GM18909 (cell line): Measurements from ENCODE around the gene GNL2.
"Not testable (repeated sequence)": the region's sequence is repeated elsewhere in the genome, so short reads cannot be mapped to it uniquely, and the experiment has no call there.

Source experiments
- ATAC-seq: cut with Tn5 transposase; IDR thresholded peaks from one replicate; pipeline ENCODE4 v1.9.1; 2021; ENCODE audit warnings: mild to moderate bottlenecking; ENCODE audit not compliant: unreplicated experiment, poor library complexity

GNL2 gene

DNA sequence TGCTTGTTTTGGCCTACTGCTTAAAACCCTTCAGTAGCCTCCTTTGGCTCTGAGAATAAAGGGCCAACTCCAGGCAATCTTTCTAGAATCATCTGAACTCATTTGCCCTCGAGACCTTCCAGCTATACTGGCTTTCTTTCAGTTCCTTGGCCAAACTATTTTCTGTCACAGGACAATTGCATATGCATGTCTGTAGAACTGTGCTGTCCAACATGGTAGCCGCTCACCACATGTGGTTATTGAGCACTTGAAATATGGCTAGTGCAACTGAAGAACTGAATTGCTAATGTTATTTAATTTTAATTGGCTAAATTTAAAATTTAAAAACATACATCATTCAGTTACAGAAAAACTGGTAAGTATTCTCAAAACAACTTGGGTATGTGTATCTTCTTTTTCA, 14.3 kb upstream of the GNL2 start:
- ATAC-seq, result no peak

DNA sequence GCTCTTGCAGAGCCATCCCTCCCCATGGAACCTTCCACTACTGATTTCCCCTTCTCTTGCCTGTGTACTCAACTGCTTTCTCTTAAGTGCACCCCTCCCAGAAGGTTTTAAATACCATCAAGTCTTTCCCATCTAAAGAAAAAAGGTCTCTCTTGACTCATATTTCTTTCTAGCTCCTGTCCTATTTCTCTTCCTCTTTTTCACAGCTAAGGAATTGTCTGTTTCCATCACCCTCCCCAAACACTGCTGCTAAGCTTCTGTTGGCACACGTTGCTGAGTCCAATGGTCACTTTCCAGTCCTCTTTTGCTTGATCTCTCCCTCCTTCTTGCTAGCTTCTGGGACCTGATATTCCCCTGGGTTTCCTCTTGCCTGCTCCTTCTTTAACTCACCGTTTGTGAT, 13.3 kb upstream of the GNL2 start:
- ATAC-seq, result no peak

DNA sequence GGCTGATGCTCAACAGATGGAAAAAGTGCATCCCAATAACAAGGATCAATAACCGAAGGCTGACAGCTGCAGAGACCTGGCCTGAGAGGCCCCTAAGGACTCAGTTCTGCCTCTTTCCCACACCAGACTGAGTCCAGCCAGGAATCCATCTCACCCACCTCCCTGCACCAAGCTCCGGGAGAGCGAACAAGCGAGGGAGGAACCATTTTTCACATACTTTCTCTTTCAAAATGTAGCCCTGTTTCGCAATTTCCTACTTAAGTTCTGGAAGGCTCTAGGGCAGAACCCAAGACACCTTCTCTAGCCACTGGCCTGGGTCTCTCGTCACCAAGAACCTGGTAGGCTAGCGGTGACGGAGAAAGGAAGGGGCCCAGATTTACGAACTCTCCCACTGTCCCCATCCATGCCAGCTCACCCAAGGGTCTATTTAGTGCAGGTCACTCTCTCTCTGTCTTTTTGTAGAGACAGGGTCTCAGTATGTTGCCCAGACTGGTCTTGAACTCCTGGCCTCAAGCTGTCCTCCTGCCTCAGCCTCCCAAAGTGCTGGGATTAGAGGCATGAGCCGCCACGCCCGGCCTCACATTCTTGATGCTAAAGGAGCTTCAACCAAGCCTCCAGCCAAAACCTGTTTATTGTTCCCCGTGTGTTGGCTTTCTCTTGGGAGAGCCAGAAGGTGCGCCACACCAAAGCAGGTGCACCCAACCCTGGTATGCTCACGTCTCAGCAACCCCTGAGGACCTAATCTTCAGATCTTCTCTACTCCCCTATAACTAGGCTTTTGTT, 10.9 kb upstream of the GNL2 start:
- no peak for ATAC-seq

DNA sequence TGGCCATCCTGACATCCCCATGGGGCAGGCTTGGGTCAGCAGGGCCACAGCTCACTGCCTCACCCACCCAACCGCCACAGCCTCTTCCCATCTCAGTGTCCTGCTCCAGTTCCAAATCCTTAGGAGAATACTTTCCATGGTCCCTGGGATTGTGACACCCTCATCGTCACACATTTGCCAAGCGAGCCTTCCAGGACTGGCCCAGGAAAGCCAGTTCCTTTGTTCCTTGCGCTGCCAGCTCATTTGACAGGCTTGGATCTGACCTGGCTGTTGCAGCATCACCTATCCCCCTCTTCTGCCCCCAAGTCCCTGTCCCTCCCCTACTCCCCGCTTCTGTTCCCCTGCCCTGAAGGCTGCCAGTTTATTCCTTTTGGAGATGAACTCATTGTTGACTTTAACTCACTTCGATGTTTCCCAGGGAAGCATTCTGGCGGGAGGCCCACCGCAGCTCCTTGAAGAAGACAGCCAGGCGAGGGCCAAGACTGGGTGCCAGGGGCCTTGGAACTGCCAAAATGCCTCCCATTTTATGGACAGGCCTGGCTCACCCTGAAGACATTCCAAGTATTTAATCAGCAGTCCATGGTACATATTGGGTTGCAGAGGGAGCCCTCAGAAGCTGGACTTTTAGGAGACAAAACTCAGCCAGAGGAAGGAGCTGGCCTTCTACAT, 10.2 kb upstream of the GNL2 start:
- no peak for ATAC-seq

DNA sequence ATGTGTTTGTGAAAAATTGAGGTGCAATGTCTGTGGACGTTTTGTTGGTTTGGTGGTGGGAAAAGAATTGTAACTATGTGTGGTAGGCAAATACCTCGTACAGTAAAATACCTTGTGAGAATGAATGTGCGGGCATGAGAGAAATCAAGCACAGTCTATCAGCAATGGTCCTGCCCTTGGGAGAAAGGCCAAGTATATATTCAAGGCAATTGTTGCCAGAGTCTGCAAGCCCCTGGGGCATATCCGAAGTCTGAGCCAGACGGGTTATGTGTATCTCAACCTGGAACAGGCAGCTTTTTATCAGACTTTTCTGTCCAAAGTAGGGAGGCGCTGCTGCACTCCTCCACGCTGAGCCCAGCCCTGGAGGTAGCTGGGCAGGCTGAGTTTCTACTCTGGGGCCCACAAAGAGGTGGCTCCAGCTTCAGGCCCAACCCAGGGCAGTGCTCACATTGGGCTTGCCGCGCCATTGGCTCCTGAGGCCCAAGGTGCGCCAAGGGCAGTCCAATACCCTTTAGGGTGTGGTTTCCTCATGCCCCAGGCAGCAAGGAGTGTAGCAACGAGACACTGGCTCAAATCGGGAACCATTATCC, 9.4 kb upstream of the GNL2 start:
- ATAC-seq, result no peak

DNA sequence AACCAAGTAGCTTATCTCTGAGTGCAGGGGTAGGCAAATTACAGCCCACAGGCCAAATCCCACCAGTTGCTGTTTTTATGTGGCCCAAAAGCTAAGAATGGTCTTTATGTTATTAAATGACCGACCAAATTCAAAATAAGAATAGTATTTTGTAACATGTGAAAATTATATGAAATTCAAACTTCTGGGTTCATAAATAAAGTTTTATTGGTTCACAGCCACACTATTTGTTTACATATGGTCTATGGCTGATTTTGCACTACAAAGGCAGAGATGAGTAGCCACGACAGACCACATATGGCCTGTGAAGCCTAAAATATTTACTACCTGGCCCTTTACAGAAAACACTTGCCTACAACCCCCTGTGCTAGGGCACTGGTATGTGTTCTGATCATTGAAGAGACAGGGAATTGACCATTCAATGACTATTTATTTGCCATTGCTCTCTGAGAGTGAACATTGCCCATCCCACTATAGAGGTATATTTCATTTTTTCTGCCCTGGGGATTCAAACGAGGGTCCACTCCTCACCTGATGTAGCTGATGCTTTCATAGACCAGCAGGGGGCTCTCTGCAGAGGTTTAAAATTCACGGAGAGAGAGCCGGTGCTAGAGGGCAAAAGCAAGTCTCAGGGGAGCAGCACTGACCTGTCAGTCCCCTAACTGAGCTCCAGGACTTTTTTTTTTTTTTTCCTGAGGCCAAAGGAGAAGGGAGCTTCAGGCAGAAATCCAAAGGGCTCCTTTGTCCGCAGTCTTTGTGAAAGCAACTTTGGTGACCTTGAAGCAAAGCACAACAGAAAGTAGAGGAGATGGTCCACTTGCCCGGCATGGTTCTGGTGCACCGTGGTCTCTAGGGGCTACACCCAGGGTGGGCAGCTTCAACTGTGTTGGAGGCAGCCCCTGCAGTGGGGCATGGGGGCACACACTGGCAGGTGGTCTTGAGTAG, 7.3 kb upstream of the GNL2 start:
- no peak for ATAC-seq

DNA sequence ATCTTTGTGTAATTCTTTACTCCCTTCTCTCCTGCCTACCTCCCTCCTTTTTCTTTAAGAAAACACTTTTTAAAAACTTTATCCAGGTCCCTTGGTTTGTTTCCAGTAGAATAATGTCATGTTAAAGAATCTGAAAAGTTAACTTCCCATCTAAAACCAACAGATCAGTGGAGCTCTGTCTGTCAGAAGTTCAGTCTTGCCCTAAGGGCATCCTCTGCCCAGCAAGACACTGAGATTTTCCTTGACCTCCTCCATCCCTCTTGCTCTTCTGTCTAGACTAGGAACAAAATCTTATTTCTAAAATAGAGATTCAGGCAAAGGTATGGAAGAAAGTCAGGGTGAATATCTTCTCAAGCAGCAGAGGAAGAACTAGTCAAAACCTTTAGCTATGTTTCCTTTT, 5.7 kb upstream of the GNL2 start:
- ATAC-seq, result no peak

DNA sequence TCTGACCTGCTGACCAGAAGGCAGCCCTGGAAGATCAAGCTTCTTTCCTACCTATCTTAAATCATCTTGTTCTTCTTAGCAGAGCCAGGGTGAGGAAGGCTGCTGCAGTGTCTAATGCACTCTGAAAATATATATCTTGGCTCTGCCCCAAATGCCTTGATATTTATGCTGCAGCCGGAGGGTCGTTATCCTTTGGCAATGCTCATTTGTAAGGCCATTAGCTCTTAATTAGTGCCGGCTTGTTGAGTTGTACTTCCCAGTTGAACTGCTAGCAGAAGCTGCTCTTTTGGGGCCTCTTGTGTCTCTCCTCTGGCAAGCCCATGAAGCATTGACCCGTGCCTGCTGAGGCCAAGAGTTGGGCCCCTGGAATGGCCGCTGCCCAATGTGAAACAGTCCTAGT, 4.2 kb upstream of the GNL2 start:
- ATAC-seq, result no peak

DNA sequence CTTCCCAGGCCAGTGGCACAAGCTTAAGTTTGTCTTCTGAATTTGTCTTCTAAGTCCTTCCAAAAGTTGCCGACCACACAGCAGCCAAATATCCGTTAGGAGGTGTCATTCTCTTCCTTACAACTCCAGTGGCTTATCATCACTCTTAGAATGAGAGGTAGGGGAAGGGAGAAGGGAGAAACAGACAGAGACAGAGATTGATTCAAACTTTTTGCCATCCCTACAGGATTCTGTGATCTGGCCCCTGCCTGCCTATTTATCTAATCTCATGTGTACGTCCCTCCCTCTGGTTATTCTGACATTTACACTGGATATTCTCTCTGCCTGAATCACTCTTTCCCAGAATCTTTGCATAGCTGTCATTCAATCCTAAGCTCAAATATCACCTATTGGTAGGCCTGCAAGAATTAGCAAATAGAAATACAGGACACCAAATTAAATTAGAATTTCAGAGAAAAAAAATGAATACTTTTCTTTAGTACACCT, 488 bp upstream of the GNL2 start:
- ATAC-seq, result peak; percentile 15

DNA sequence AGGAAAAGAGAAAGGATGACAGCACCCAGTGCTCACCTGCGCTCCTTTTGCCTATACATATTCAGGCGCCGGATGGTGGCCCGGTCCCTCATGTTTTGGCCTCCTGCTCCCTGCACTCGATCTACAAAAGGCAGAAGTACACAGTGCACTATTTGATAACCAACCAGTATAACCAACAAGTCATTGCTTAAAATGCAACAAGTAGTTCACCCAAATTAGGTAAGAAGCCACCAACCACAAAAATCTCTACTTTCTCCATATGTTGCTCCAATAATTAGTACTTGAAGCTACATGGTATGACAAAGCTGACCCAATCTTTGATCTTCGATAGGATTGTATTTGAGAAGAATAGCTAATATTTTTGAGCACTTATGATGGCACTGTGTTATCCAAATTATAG, 2.0 kb downstream of the GNL2 start:
- no peak for ATAC-seq

DNA sequence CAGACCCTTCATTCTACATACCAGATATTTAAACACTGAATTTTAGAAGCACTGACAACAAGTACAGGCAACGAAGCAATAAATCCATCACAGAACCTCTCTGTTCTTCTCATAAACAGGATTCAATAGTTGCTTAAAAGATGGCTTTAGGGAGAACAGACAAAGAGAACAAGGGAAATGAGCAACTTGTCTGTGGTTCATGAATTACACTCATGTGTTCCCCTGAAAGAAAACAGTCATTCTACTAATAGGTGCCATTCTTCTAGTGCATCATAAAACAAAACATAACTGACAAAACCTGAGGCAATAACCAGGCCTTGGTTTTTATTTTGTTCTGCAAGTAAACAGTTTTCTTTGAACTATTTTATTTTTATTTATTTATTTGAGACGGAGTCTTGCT, 6.8 kb downstream of the GNL2 start:
- no peak for ATAC-seq

DNA sequence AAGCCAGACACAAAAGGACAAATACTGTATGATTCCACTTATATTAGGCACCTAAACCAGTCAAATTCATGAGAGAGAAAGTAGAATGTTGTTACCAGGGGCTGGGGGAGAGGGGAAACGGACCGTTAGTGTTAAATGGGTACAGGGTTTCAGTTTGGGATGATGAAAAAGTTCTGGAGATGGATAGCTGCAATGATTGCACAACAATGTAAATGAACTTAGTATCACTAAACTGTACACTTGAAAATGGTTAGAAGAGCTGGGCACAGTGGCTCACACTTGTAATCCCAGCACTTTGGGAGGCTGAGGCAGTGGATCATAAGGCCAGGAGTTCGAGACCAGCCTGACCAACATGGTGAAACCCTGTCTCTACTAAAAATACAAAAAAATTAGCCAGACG, 11.2 kb downstream of the GNL2 start:
- not testable (repeated sequence) for ATAC-seq

DNA sequence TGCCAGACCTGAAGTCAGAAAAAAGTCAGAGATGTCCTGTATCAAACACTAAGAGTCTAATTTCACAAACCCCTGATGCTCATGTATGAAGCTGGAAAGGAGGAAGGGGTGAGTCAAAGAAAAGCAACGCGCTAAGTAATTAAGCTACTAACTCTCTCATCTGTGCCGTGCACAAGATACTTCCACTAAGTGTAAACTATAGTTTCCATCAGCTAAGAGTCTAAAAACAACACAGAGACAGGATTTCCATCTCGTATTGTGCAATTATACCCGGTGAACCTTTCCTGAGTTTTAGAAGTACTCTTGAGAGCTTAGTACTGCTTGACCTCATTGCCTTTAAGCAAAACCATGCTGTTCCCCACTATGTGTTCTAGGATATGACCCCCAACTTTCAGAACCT, 20.0 kb downstream of the GNL2 start:
- ATAC-seq, result no peak

DNA sequence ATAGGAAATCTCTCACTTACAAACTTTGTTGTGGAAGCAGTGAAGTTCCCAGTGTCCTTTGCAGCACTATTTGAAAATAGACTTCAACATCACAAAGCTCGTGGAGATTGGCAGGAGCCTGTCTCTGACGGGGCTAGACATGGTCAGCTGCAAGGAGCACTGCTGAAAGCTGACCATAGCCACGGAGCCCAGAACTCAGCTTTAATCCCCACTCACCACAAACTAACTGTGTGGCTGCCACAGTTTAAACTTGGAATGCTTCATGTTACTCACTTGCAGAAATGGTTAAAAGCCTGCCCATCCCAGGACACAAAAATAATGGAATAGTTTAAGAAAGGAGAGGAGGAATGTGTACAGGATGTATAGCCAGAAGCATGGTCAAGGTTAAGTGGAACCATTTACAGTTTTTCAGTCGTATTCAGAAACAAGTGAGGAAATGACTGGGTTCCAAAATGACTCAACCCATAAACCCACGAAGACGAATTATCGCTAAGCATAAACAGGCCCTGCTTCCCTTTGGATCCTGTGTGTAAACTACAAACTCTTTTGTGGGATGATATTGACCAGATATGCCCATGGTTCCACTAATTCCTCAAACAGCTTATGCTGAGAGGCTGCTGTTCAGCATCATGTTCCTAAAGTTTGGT, 20.8 kb downstream of the GNL2 start:
- ATAC-seq, result no peak

DNA sequence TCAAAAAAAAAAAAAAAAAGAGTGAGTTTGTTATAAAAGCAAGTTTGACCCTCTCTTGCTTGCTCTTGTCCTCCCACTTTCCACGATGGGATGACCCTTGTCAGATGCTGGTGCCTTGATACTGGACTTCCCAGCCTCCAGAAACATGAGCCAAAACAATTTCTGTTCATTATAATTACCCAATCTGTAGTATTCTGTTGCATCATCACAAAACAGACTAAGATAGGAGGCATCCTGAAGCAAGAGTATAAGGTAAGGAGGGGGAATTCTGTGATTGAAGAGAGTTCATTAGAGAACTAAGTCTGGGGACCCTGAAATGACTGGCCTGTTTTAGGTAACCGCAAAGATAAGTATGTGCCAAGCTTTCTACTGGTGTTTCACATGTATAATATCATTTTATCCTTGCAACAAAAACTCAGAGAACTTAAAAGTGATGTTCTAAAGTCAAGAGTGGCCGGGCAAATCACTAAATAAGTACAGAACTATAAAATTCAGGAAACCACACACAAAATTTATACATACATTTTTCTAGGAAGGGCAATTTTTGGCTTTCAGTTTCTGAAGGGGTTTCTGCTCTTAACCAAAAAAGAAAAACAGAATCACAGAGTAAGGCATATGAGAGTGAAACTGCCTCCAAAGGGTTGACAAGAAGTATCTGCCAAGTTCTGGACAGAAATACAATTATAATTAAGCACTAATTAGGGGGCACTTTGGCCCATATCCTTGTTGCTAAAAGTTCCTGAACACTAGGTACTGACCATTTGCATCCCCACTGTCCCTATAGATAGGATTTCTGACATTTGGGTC, 25.0 kb downstream of the GNL2 start:
- no peak for ATAC-seq

DNA sequence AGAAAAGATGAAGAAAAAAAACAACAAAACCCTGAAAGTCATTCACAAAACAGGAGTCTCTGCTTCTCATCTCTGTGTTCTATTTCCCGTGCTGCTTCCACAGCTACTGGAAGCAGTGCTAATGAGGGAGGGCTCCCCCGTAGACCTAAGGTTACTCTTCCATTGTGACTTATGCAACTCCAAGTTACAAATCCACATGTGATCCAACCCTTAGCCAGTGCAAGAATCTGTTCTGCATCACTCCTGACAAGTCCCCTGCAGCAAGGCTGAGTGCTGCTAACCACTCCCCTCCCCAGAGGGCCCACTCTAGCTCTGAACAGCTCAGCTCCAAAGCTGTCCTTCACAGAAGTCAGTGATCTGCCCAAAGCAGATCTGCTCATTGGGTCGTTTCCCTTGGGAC, 28.7 kb downstream of the GNL2 start:
- no peak for ATAC-seq

DNA sequence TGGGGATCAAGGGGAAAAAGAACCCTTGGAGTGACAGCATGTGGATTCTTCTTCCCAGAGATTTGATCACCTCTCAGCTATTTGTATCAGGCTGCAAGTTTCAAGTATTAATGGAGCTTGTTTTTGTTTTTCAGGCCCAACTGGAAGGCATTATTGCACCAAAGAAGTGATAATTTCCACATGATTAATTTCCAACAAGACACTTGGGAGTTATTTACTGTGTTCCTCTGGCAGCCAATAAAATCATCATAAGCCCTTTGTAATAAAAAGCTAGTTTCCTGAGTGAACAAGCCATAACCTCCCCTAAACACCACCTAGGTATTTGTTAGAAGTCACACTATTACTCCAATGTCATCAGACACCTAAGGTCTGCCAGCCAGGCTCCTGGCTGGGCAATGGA, 30.8 kb downstream of the GNL2 start:
- ATAC-seq, result no peak

DNA sequence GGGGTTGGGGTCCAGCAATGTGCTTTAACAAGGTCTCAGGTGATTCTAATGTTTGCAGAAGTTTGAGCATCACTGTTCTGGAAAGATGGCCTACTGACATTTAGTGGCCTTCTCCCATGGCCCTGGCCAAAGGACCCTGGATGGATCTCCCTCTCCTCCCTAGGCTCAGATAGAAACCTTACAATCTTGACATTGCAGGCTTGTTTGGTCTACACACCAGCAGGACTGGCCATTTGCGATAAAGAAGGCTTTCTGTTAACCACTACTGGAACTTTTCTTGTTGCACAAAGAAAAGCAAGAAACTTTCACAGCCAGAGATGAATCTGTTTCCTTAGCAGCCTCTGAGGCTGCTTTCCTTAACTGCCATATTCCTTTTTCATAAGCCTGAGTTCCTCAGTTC, 32.8 kb downstream of the GNL2 start:
- no peak for ATAC-seq
